Upper lobe of left lung (tissue), 6 donors: ENCODE results near the gene SFT2D2. TPM values are rescaled to one million over a fixed set of nuclear protein-coding genes. Genes with fewer than 3 reads are reported as not detected.

Source experiments
- ATAC-seq, 2 donors: fragments of 200-7000 bp; cut with Tn5 transposase; one replicate each; pipeline ENCODE4 v1.9.1; 2022; ENCODE audit warnings: mild to moderate bottlenecking in 2 of 2, moderate library complexity in 2 of 2; ENCODE audit not compliant: low FRiP score in 2 of 2
- DNase-seq, 2 donors: peaks; one replicate each; pipeline ENCODE4 v3.0.0-alpha.2; 2019 to 2020
- H3K27ac ChIP-seq, 4 donors: fragments of 200-600 bp; sonication (generic); one replicate each; pipeline ENCODE4 v1.5.1; 2016 to 2019
- H3K27me3 ChIP-seq, 4 donors: fragments of 200-600 bp; sonication (generic); one replicate each; pipeline ENCODE4 v1.5.1; 2017 to 2019
- H3K36me3 ChIP-seq, 4 donors: fragments of 200-600 bp; sonication (generic); one replicate each; pipeline ENCODE4 v1.5.1; 2016 to 2019
- H3K4me1 ChIP-seq, 4 donors: fragments of 200-600 bp; sonication (generic); one replicate each; pipeline ENCODE4 v1.5.1; 2018 to 2019
- H3K4me3 ChIP-seq, 4 donors: fragments of 200-600 bp; sonication (generic); one replicate each; pipeline ENCODE4 v1.5.1; 2017 to 2019; ENCODE audit warnings: mild to moderate bottlenecking in 2 of 4, moderate library complexity in 1 of 4
- H3K9me3 ChIP-seq, 4 donors: fragments of 200-600 bp; sonication (generic); one replicate each; pipeline ENCODE4 v1.5.1; 2018 to 2019
- CTCF ChIP-seq, 6 experiments: fragments of 450-650 bp in 4 of 6; fragments of 200-600 bp in 2 of 6; sonication (generic) in 2 of 6; IDR thresholded peaks; one replicate each; pipeline ENCODE4 v1.5.1; 2016 to 2019; ENCODE audit warnings: antibody characterized with exemption in 6 of 6
- EP300 ChIP-seq, 4 donors: sonication (generic); formaldehyde crosslinking; IDR thresholded peaks; one replicate each; pipeline ENCODE4 v1.5.1; 2017; ENCODE audit warnings: antibody characterized with exemption in 4 of 4, control low read depth in 2 of 4
- POLR2A ChIP-seq, 4 donors: fragments of 450-650 bp; IDR thresholded peaks; one replicate each; pipeline ENCODE4 v1.5.1; 2016 to 2017; ENCODE audit warnings: antibody characterized with exemption in 4 of 4, mild to moderate bottlenecking in 2 of 4
- POLR2AphosphoS5 ChIP-seq, 2 donors: sonication (generic); formaldehyde crosslinking; IDR thresholded peaks; one replicate each; pipeline ENCODE4 v1.5.1; 2017; ENCODE audit warnings: antibody characterized with exemption in 2 of 2
- WGBS, 2 donors: methylation state at CpG; one replicate each; pipeline ENCODE4 v1.1.5; 2017 to 2018; 5-methylcytosine and 5-hydroxymethylcytosine counted together
- total RNA-seq, 6 donors: library from RNA; depleted of rRNA in 4 of 6; stranded (reverse); fragments of >200 nt in 4 of 6; gene quantifications; one replicate each; pipeline versions ENCODE4 v1.1.0 to v1.2.1, GENCODE V29; 2016 to 2021
- donor health status: DM: no; HTN: no; CAD: no; lungs with moderate emphysema.
- donor health status: DM: no; HTN: yes; CAD: no; lungs with severe emphysema.

SFT2D2 gene
- total RNA-seq, 6 donors from 2014 or later: 27.7 to 70.6 (median 41.9) TPM

GRCh38 chr1:168221275-168221674 is 4.5 kb upstream of the SFT2D2 start:
- DNase-seq: no peak
- H3K27ac ChIP-seq: no peak overlapping the region
- H3K27me3 ChIP-seq: no peaks in the 10 kb centered on the region
- H3K9me3 ChIP-seq: no peaks in the 10 kb centered on the region
- 91 to 96% methylated on average over 2 of the region's 2 CpGs for WGBS, 2 donors
- peaks cover 0 to 7% (median 5%) of the 10 kb centered on the region in 4 donors for H3K4me1 ChIP-seq
- no peak overlapping the region for H3K4me3 ChIP-seq
- H3K36me3 ChIP-seq: no peaks in the 10 kb centered on the region
- ATAC-seq: no peak
- TF ChIP-seq EP300 (IDR thresholded peaks at IDR 0.05) (no peak), POLR2AphosphoS5 (IDR thresholded peaks at IDR 0.05) (no peak), CTCF (IDR thresholded peaks at IDR 0.05) (no peak), POLR2A (IDR thresholded peaks at IDR 0.05) (no peak)

DNA sequence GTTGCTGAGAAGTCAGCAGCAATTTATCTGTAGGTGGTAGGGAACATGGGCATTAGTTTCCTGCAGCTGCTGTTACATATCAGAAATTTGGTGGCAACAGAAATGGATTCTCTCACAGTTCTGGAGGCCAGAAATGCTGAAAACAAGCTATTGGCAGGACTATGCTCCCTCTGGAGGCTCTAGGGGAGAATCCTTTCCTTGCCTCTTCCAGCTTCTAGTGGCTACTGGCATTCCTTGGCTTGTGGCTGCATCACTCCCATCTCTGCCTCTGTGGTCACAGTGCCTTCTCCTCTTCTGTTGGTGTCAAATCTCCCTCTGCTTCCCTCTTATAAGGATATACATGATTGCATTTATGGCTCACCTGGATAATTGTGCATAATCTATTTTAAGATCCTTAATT is 2.5 kb upstream of the SFT2D2 start:
- TF ChIP-seq EP300 (IDR thresholded peaks at IDR 0.05) (no peak), POLR2A (IDR thresholded peaks at IDR 0.05) (no peak), POLR2AphosphoS5 (IDR thresholded peaks at IDR 0.05) (no peak), CTCF (IDR thresholded peaks at IDR 0.05) (no peak)
- DNase-seq (no peak), ATAC-seq (no peak)
- no peak overlapping the region for H3K4me3 ChIP-seq
- H3K27me3 ChIP-seq: no peaks in the 10 kb centered on the region
- H3K9me3 ChIP-seq: no peaks in the 10 kb centered on the region
- peaks cover 16 to 26% (median 21%) of the 10 kb centered on the region in 4 donors for H3K4me1 ChIP-seq
- H3K27ac ChIP-seq: no peak overlapping the region
- no peaks in the 10 kb centered on the region for H3K36me3 ChIP-seq

- Histone ChIP-seq H3K4me3 (no peak overlapping the region), H3K36me3 (no peaks in the 10 kb centered on the region), H3K9me3 (no peaks in the 10 kb centered on the region), H3K4me1 (peaks cover 21 to 33% (median 27%) of the 10 kb centered on the region in 4 donors), H3K27me3 (no peaks in the 10 kb centered on the region), H3K27ac (no peak overlapping the region)
- TF ChIP-seq EP300 (IDR thresholded peaks at IDR 0.05) (no peak), POLR2AphosphoS5 (IDR thresholded peaks at IDR 0.05) (no peak), CTCF (IDR thresholded peaks at IDR 0.05) (no peak), POLR2A (IDR thresholded peaks at IDR 0.05) (no peak)
- DNase-seq (no peak), ATAC-seq (no peak)
Observed at GRCh38 chr1:168223681-168224540, 1.9 kb upstream of the SFT2D2 start.

DNA sequence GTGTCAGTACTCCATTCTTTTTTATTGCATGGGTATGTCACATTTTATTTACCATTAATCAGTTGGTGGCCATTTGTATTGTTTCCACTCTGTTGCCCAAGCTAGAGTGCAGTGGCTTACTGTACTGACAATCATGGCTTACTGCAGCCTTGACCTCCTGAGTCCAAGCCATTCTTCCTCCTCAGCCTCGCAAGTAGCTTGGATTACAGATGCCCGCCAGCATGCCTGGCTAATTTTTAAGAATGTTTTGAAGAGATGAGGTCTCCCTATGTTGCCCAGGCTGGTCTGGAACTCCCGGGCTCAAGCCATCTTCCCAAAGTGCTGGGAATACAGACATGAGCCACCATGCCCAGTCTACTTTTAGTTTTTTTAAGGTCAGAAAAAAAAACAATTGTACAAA is 813 bp upstream of the SFT2D2 start:
- Histone ChIP-seq H3K27me3 (no peaks in the 10 kb centered on the region), H3K4me3 (peak overlapping the region in 3 of 4 donors; percentile 78 to 98 (median 82)), H3K9me3 (no peaks in the 10 kb centered on the region), H3K4me1 (peaks cover 27 to 44% (median 38%) of the 10 kb centered on the region in 4 donors), H3K36me3 (peaks cover 0 to 2% (median 0%) of the 10 kb centered on the region in 4 donors), H3K27ac (no peak overlapping the region)
- no peak for DNase-seq
- WGBS, 2 donors: 94 to 98% methylated on average over 3 of the region's 3 CpGs
- TF ChIP-seq POLR2AphosphoS5 (IDR thresholded peaks at IDR 0.05) (no peak), CTCF (IDR thresholded peaks at IDR 0.05) (no peak), EP300 (IDR thresholded peaks at IDR 0.05) (no peak), POLR2A (IDR thresholded peaks at IDR 0.05) (no peak)
- ATAC-seq: no peak
